K562 (cell line): ENCODE data around the gene FAM83B. TPM values are rescaled to one million over a fixed set of nuclear protein-coding genes. Genes with fewer than 3 reads are reported as not detected.

Experiments used
- ATAC-seq: fragments of 200-7000 bp; cut with Tn5 transposase; 3 replicates; pipeline ENCODE4 v1.9.1; 2020; ENCODE audit warnings: moderate library complexity
- BruUV-seq: library from RNA; stranded (reverse); fragments of 400-500 nt; replicated peaks from 2 replicates; lab custom pipeline; 2021; lab: Mats Ljungman, UMichigan
- CTCF ChIA-PET: fragments of 300-600 bp; formaldehyde crosslinking; extraction: SDS; loops from one replicate; lab custom pipeline; 2021; ENCODE audit warnings: low intra/inter-chr PET ratio; lab: Yijun Ruan, JAX
- POLR2A ChIA-PET: fragments of 300-600, 350-650 bp; sonication (Branson Sonifier 250); formaldehyde crosslinking; extraction: SDS; loops from one replicate; lab custom pipeline; 2021; ENCODE audit warnings: antibody characterized with exemption, inconsistent platforms; lab: Yijun Ruan, JAX
- DNase-seq, 4 experiments: peaks; one replicate each; pipeline versions ENCODE4 v3.0.0 to v3.0.0-alpha.2; 2011 to 2018; ENCODE audit warnings: low spot score in 3 of 4, mixed read lengths in 3 of 4; ENCODE audit errors: extremely low read depth in 1 of 4
- FAIRE-seq: peaks from 2 replicates; lab custom pipeline; 2011; peaks lifted over from hg19 to GRCh38; lab: Jason Lieb, UNC
- H2AFZ ChIP-seq: 2 replicates; pipeline ENCODE4 v1.6.0; 2011; ENCODE audit warnings: low read depth, low read length, control low read depth, inconsistent platforms
- H3K27ac ChIP-seq: fragments of 200-600 bp; 3 replicates; pipeline ENCODE4 v1.8.0; 2011; ENCODE audit warnings: low read depth, mild to moderate bottlenecking, control low read depth, inconsistent platforms, low read length, moderate library complexity, mixed read lengths; ENCODE audit errors: extremely low read depth
- H3K27me3 ChIP-seq, 2 experiments: fragments of 300-600 bp in 1 of 2; 2 replicates in 1 of 2; 3 replicates in 1 of 2; pipeline versions ENCODE4 v1.6.0 to v1.8.0; 2011; ENCODE audit warnings: inconsistent platforms in 2 of 2, low read length in 2 of 2, mild to moderate bottlenecking in 1 of 2, mixed read lengths in 1 of 2, moderate library complexity in 1 of 2; ENCODE audit not compliant: control insufficient read depth in 2 of 2, insufficient read depth in 2 of 2
- H3K36me3 ChIP-seq: fragments of 300-600 bp; 3 replicates; pipeline ENCODE4 v1.8.0; 2011; ENCODE audit warnings: mild to moderate bottlenecking, low read length, inconsistent platforms; ENCODE audit not compliant: control insufficient read depth, insufficient read depth
- H3K4me1 ChIP-seq, 2 experiments: fragments of 200-600 bp in 1 of 2; replicated peaks in 1 of 2; 2 replicates in 1 of 2; 3 replicates in 1 of 2; pipeline versions ENCODE4 v1.5.1 to v1.8.0; 2011; ENCODE audit warnings: inconsistent platforms in 2 of 2, low read length in 2 of 2, mild to moderate bottlenecking in 1 of 2, mixed read lengths in 1 of 2, moderate library complexity in 1 of 2; ENCODE audit not compliant: control insufficient read depth in 2 of 2, insufficient read depth in 2 of 2
- H3K4me2 ChIP-seq: 2 replicates; pipeline ENCODE4 v1.6.1; 2011; ENCODE audit warnings: low read length, control low read depth, inconsistent platforms, mixed read lengths; ENCODE audit not compliant: insufficient read depth
- H3K4me3 ChIP-seq: fragments of 200-600 bp; sonication (generic), shearing (Covaris generic); 2 replicates; pipeline ENCODE4 v1.5.1; 2016; ENCODE audit warnings: control low read depth, inconsistent platforms
- H3K79me2 ChIP-seq: fragments of 200-600 bp; 3 replicates; pipeline ENCODE4 v1.8.0; 2011; ENCODE audit warnings: low read length, inconsistent platforms; ENCODE audit not compliant: control insufficient read depth, insufficient read depth
- H3K9ac ChIP-seq, 2 experiments: 2 replicates each; pipeline versions ENCODE4 v1.6.0 to v1.6.1; 2011; ENCODE audit warnings: low read depth in 2 of 2, low read length in 2 of 2, control low read depth in 1 of 2, inconsistent platforms in 1 of 2, mild to moderate bottlenecking in 1 of 2, mixed read lengths in 1 of 2; ENCODE audit not compliant: insufficient read depth in 1 of 2
- H3K9me1 ChIP-seq: one replicate; pipeline ENCODE4 v1.6.0; 2011; ENCODE audit warnings: inconsistent platforms, mild to moderate bottlenecking, low read length, moderate library complexity; ENCODE audit not compliant: control insufficient read depth, insufficient read depth
- H3K9me3 ChIP-seq: replicated peaks from 2 replicates; pipeline ENCODE4 v1.5.1; 2011; ENCODE audit warnings: low read depth, low read length, inconsistent platforms; ENCODE audit not compliant: control insufficient read depth, insufficient read depth
- H4K20me1 ChIP-seq: replicated peaks from 2 replicates; pipeline ENCODE4 v1.6.1; 2011; ENCODE audit warnings: low read length, inconsistent platforms, mixed read lengths; ENCODE audit not compliant: control insufficient read depth, insufficient read depth
- DMBX1 ChIP-seq: fragments of 250-450 bp; sonication (Bioruptor Pico); IDR thresholded peaks from 2 replicates; pipeline ENCODE4 v1.8.0; 2022; ENCODE audit warnings: inconsistent platforms, mild to moderate bottlenecking, moderate library complexity, borderline replicate concordance
- FOXA1 ChIP-seq: fragments of 450-650 bp; IDR thresholded peaks from 2 replicates; pipeline ENCODE4 v1.6.1; 2016; ENCODE audit warnings: mild to moderate bottlenecking, borderline replicate concordance
- TBP ChIP-seq: optimal IDR thresholded peaks from 2 replicates; pipeline ENCODE3; 2011; ENCODE audit warnings: low read depth, low read length, improper control_type of control experiment
- TFE3 ChIP-seq: fragments of 450-650 bp; formaldehyde crosslinking; IDR thresholded peaks from 2 replicates; pipeline ENCODE4 v1.4.0; 2020; ENCODE audit warnings: mild to moderate bottlenecking, mixed read lengths
- WGBS: fragments of 100-300 bp; shearing (Covaris generic); methylation state at CpG from one replicate; pipeline ENCODE4 v1.1.6; 2016; ENCODE audit warnings: low coverage, mixed read lengths; ENCODE audit not compliant: insufficient coverage; ENCODE audit errors: missing lambda C conversion rate; 5-methylcytosine and 5-hydroxymethylcytosine counted together
- in situ Hi-C: fragments of 300-500 bp; cut with MboI; formaldehyde crosslinking; loops from 4 replicates; pipeline ENCODE4 v1.15.0; 2018; ENCODE audit warnings: inconsistent platforms, mixed read lengths
- intact Hi-C: fragments of 100-400 bp; cut with micrococcal nuclease; formaldehyde crosslinking; loops from 2 replicates; pipeline ENCODE4 v1.14.2; 2022
- polyA plus RNA-seq, 8 experiments: library from polyadenylated mRNA; depleted of rRNA in 4 of 8; stranded (reverse) in 5 of 8; unstranded in 3 of 8; fragments of >200 nt; fragmentation: Nextera tagmentation in 2 of 8; fragmentation: Illumina TruSeq in 1 of 8; extraction: Ambion mirVana in 2 of 8; extraction: Trizol in 1 of 8; gene quantifications; 2 replicates each; pipeline versions ENCODE4 v1.2.1 to v1.2.3, GENCODE V29; 2011 to 2014; ENCODE audit warnings: inconsistent platforms in 1 of 8, missing spikeins in 1 of 8
- total RNA-seq, 7 experiments: library from RNA; depleted of rRNA in 6 of 7; stranded (reverse); fragments of >200 nt in 6 of 7; fragmentation: Illumina TruSeq in 2 of 7; extraction: Trizol in 2 of 7; gene quantifications; 2 replicates each; pipeline versions ENCODE4 v1.2.1 to v1.2.3, GENCODE V29; 2011 to 2021; ENCODE audit warnings: low replicate concordance in 1 of 7

The FAM83B gene
- total and polyA plus RNA-seq, 9 of the 15 experiments (the other 6 are each of a cell fraction or from before 2014, with no cell fraction given), result not detected

- H3K27me3 ChIP-seq, result no peaks in the 10 kb centered on the region
- no peaks in the 10 kb centered on the region for H3K9me1 ChIP-seq
- DNase-seq, result no peak
- H3K27ac ChIP-seq, result no peak overlapping the region
- BruUV-seq, result no TSS peak
- CTCF ChIA-PET, result no interaction called here
- no peak for TF ChIP-seq FOXA1
- peak; percentile 21 for TF ChIP-seq TFE3
- no peak for TF ChIP-seq DMBX1 (CRISPR knock-in tag)
- TF ChIP-seq TBP, result no peak
- TF ChIP-seq, all 486 proteins: peak for 1
- Histone ChIP-seq H3K4me2 (no peak overlapping the region), H4K20me1 (no peaks in the 10 kb centered on the region), H3K9me3 (no peaks in the 10 kb centered on the region), H3K9ac (no peak overlapping the region), H3K4me3 (no peak overlapping the region), H3K4me1 (no peaks in the 10 kb centered on the region), H3K36me3 (no peaks in the 10 kb centered on the region), H2AFZ (no peak overlapping the region), H3K79me2 (no peaks in the 10 kb centered on the region)
- ATAC-seq, result no peak
- intact Hi-C loops (no loop called here), in situ Hi-C loops (no loop called here)
- WGBS, result 8% methylated on average over 1 of the region's 1 CpG
- POLR2A ChIA-PET, result no interaction called here
- FAIRE-seq, result no peak
These were observed 44.9 kb upstream of the FAM83B start for GRCh38 chr6:54801669-54802068.
